Dermis blood vessel endothelial cell (primary cell): ENCODE measurements around the gene ELOA. TPM values are rescaled to one million over a fixed set of nuclear protein-coding genes. Genes with fewer than 3 reads are reported as not detected.
A peak's percentile ranks its signal among the peaks of the same experiment; 100 is the strongest.
"Not testable (repeated sequence)": the region's sequence is repeated elsewhere in the genome, so short reads cannot be mapped to it uniquely, and the experiment has no call there.

ENCODE experiments used
- DNase-seq: peaks from one replicate; pipeline ENCODE4 v3.0.0; 2010
- total RNA-seq: library from RNA; depleted of rRNA; stranded (reverse); fragments of >200 nt; gene quantifications from 2 replicates; pipeline ENCODE4 v1.2.3, GENCODE V29; 2014

Gene ELOA
- total RNA-seq, 1 donor from 2014 or later, result 26.2 TPM

GRCh38 chr1:23801876-23802275, 58.6 kb downstream of the ELOA start:
- DNase-seq, result no peak

DNA sequence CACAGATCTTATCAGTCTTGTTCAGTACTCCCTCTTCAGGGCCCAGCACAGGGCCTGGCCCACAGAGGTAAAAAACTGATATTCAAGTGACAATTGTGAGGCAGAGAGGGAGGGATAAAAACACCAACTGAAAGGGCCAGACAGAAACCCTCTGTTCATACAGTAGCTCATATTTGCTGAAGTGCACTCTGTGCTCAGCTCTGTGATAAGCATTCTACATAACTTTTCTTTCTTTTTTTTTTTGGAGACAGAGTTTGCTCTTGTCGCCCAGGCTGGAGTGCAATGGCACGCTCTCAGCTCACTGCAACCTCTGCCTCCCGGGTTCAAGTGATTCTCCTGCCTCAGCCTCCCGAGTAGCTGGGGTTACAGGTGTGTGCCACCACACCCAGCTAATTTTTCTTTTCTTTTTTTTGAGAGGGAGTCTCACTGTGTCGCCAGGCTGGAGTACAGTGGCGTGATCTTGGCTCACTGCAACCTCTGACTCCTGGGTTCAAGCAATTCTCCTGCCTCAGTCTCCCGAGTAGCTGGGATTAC, 59.6 kb downstream of the ELOA start:
- DNase-seq, result not testable (repeated sequence)

- DNase-seq, result no peak
Measured at GRCh38 chr1:23803674-23804073, 60.4 kb downstream of the ELOA start.

DNA sequence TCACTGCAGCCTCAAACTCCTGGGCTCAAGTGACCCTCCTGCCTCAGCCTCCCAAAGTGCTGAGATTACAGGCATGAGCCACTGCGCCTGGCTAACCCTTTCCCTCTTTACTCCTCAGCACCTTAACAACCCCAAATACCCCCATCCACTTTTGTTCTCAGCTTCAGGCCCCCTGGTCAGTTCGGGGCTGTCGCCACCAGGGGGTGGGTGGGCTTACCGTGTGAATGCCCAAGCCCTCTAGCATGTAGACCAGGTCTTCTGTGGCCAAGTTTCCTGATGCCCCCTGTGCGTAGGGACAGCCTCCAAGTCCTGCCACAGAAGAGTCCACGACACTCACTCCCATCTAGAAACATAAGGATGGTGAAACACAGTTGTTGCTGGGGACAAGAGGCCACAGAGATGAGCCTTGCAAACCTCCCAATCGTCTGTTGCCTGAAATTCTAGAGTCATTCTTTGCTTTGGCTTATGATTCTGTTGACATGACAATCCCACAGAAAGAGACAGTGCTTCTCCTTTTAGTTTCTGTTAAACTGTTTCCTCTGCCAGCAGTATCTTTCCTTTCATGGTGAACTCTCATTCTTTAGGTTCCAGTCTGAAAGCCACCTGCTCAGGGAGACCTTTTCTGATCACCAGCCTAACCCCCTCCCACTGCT, 61.0 kb downstream of the ELOA start:
- DNase-seq, result no peak

GRCh38 chr1:23805025-23805424, 61.8 kb downstream of the ELOA start:
- DNase-seq, result no peak

GRCh38 chr1:23806280-23806679, 63.0 kb downstream of the ELOA start:
- no peak for DNase-seq

DNA sequence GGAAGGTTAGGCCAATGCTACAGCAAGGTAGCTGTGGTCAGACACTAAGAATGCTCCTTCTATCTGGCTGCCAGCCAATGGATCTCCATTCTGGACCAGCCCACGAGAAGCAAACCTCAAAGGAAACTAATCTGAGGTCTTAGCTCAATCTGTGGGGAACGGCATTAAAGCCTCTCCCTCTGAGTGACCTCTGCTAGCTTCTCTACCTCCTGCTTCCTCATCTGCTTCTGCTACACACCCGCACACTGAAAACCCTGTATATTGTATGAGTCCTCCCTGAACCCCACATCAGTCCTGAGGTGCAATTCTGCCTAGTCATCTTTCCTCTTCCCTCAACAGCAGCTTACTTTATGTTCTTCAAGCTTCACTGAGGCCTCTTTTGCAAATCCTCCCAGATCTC, 64.2 kb downstream of the ELOA start:
- no peak for DNase-seq

DNA sequence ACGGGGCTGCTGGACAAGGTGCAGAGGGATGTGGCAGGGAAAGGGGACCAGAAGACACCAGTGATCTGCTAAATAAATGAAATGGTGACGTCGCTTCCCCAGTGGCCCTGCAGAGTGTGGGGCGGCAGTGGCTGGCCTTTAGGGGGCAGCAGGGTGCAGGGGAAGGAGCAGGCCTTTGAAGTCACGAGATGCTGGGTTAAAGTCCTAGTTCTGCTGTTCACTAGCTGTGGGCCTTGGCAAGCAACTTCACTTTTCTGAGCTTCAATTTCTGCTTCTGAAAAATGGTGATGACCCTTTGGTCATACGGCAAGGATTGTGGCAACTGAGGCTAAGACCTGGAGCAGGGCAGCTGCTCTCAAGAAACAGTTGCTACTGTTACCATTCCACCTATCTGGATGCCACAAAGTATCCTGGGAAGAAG, 66.5 kb downstream of the ELOA start:
- DNase-seq, result peak; percentile 87

DNA sequence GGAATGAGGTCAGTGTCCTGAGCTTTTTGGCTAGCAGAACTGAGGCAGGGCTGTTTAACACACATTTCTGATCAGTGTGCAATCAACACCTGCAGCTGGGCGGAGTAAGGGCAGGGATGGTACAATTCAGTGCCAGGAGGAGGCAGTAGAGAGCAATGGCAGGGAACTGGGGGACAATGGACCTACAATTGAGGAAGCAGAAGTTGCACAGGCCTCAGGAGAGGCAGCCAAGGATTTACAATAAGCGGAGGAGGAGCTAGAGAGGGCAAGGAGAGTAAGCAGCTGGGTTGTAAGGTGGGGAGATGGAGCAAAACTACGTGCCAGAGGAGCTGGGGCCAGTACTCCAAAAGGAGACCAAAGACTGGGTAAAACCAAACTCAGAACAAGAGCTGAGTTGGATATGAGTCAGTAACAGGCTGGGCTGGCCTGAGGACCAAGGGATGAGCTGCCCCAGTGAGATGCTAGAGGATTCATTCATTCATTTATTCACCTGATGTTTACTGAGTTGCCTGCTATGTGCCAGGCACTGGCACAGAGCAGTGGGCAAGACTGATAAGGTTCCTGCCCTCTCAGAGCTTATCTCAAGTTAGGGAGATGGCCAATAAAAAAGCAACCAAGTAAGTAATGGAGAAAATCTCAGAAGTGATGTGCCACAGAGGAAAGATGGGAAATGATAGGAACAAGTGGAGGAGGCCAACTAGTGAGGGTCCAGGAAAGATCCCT, 67.7 kb downstream of the ELOA start:
- peak; percentile 80 for DNase-seq

Other genes with a start within 250 kb of the ELOA start
- 1.9 and 4.6 TPM in 2 replicates for gene E2F2, start 212.2 kb upstream of the ELOA start, total RNA-seq
- gene ID3, start 184.0 kb upstream of the ELOA start, total RNA-seq, result 407 and 906 TPM in 2 replicates
- 871 and 1,099 TPM in 2 replicates for gene RPL11, start 51.7 kb upstream of the ELOA start, total RNA-seq
- 41.2 and 43.8 TPM in 2 replicates for gene PITHD1, start 34.9 kb downstream of the ELOA start, total RNA-seq
- 108 and 113 TPM in 2 replicates for gene LYPLA2, start 47.7 kb downstream of the ELOA start, total RNA-seq
- 34.7 and 42.2 TPM in 2 replicates for gene GALE, start 57.3 kb downstream of the ELOA start, total RNA-seq
- 52.5 and 59.9 TPM in 2 replicates for gene HMGCL, start 82.0 kb downstream of the ELOA start, total RNA-seq
- gene FUCA1, start 124.8 kb downstream of the ELOA start, total RNA-seq, result 10.7 and 20.6 TPM in 2 replicates
- gene CNR2, start 169.9 kb downstream of the ELOA start, total RNA-seq, result not detected in 2 replicates
- 157 and 190 TPM in 2 replicates for gene PNRC2, start 216.4 kb downstream of the ELOA start, total RNA-seq
- 108 and 109 TPM in 2 replicates for gene SRSF10, start 236.9 kb downstream of the ELOA start, total RNA-seq